A673 (cell line): ENCODE results near the gene SERTM1.

Source experiments
- EZH2 ChIP-seq: fragments of 200-600 bp; sonication (generic); IDR thresholded peaks from 2 replicates; pipeline ENCODE4 v1.6.1; 2017; ENCODE audit warnings: borderline replicate concordance, low read depth, mild to moderate bottlenecking, mixed read lengths, antibody characterized with exemption, low read length; ENCODE audit not compliant: poor library complexity, severe bottlenecking
- TF ChIP-seq, protein P1 (sequence below): fragments of 300-800, 200-600 bp; sonication (generic); conservative IDR thresholded peaks from 2 replicates; pipeline ENCODE4 v1.5.1; 2017; ENCODE audit warnings: low read depth, mild to moderate bottlenecking, antibody characterized with exemption, low read length, moderate library complexity, mixed read lengths

DNA sequence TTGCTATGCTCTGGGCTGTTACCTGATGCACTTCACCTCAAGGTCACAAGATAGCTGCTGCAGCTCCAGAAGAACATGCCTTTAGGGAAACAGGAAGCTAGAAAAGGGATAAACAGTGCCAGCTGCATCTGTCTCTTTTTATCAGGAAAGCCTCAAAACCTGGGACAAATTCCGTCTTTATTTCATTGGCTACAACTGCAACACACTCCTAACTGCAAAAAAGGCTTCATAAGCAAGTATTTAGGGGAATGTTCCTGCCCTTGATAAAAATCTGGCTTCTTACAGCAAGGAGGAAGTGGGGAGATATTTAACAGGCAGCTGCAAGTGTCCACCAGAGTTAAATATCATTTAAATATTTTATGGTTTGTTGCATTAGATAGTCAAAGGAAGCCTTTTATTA, 34.2 kb upstream of the SERTM1 start:
- TF ChIP-seq, protein P1, sequence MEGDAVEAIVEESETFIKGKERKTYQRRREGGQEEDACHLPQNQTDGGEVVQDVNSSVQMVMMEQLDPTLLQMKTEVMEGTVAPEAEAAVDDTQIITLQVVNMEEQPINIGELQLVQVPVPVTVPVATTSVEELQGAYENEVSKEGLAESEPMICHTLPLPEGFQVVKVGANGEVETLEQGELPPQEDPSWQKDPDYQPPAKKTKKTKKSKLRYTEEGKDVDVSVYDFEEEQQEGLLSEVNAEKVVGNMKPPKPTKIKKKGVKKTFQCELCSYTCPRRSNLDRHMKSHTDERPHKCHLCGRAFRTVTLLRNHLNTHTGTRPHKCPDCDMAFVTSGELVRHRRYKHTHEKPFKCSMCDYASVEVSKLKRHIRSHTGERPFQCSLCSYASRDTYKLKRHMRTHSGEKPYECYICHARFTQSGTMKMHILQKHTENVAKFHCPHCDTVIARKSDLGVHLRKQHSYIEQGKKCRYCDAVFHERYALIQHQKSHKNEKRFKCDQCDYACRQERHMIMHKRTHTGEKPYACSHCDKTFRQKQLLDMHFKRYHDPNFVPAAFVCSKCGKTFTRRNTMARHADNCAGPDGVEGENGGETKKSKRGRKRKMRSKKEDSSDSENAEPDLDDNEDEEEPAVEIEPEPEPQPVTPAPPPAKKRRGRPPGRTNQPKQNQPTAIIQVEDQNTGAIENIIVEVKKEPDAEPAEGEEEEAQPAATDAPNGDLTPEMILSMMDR, result no peak
- TF ChIP-seq EZH2, result no peak
